Skeletal muscle satellite cell (primary cell): ENCODE results near the gene STX19.
"Not testable (repeated sequence)": the region's sequence is repeated elsewhere in the genome, so short reads cannot be mapped to it uniquely, and the experiment has no call there.

Experiments used
- H3K27me3 ChIP-seq: 2 replicates; pipeline ENCODE4 v1.7.0; 2013; ENCODE audit warnings: low read length; ENCODE audit not compliant: control insufficient read depth, insufficient read depth
- H3K36me3 ChIP-seq: 2 replicates; pipeline ENCODE4 v1.7.0; 2013; ENCODE audit warnings: mild to moderate bottlenecking, control low read depth, low read length; ENCODE audit not compliant: insufficient read depth
- H3K4me1 ChIP-seq: 2 replicates; pipeline ENCODE4 v1.7.0; 2013; ENCODE audit warnings: low read length; ENCODE audit not compliant: control insufficient read depth, insufficient read depth
- H3K4me2 ChIP-seq: 2 replicates; pipeline ENCODE4 v1.7.0; 2013; ENCODE audit warnings: mild to moderate bottlenecking, low read length
- H3K4me3 ChIP-seq: 2 replicates; pipeline ENCODE4 v1.7.0; 2013; ENCODE audit warnings: low read length
- H3K9ac ChIP-seq: 2 replicates; pipeline ENCODE4 v1.7.0; 2013; ENCODE audit warnings: mild to moderate bottlenecking, low read depth, low read length, moderate library complexity
- H3K9me3 ChIP-seq: replicated peaks from 2 replicates; pipeline ENCODE4 v1.7.0; 2013; ENCODE audit warnings: mild to moderate bottlenecking, control low read depth, low read length

The STX19 gene

GRCh38 chr3:93989241-93989640 lies 39.2 kb downstream of the STX19 start:
- no peak overlapping the region for H3K4me3 ChIP-seq
- H3K4me1 ChIP-seq, result peaks cover 19% of the 10 kb centered on the region

GRCh38 chr3:93988764-93989163 lies 39.6 kb downstream of the STX19 start:
- Histone ChIP-seq H3K9ac (no peak overlapping the region), H3K4me2 (peak overlapping the region; percentile 44), H3K4me1 (peaks cover 15% of the 10 kb centered on the region), H3K36me3 (no peaks in the 10 kb centered on the region), H3K27me3 (no peaks in the 10 kb centered on the region), H3K4me3 (no peak overlapping the region), H3K9me3 (no peaks in the 10 kb centered on the region)

More at GRCh38 chr3:93989241-93989640, 39.2 kb downstream of the STX19 start:
- H3K9me3 ChIP-seq, result no peaks in the 10 kb centered on the region
- H3K4me2 ChIP-seq, result no peak overlapping the region
- H3K36me3 ChIP-seq, result no peaks in the 10 kb centered on the region
- no peaks in the 10 kb centered on the region for H3K27me3 ChIP-seq
- no peak overlapping the region for H3K9ac ChIP-seq

GRCh38 chr3:93988283-93988682 lies 40.1 kb downstream of the STX19 start:
- Histone ChIP-seq H3K9me3 (no peaks in the 10 kb centered on the region), H3K4me1 (peaks cover 15% of the 10 kb centered on the region), H3K4me3 (no peak overlapping the region), H3K9ac (no peak overlapping the region), H3K36me3 (no peaks in the 10 kb centered on the region), H3K27me3 (no peaks in the 10 kb centered on the region), H3K4me2 (peak overlapping the region; percentile 44)

GRCh38 chr3:93984618-93985017 lies 43.8 kb downstream of the STX19 start:
- Histone ChIP-seq H3K9ac (no peak overlapping the region), H3K27me3 (no peaks in the 10 kb centered on the region), H3K4me1 (peaks cover 27% of the 10 kb centered on the region), H3K9me3 (no peaks in the 10 kb centered on the region), H3K4me3 (no peak overlapping the region), H3K4me2 (no peak overlapping the region), H3K36me3 (no peaks in the 10 kb centered on the region)

GRCh38 chr3:93983408-93983807 lies 45.0 kb downstream of the STX19 start:
- H3K4me1 ChIP-seq, result peaks cover 25% of the 10 kb centered on the region
- H3K4me2 ChIP-seq, result no peak overlapping the region
- H3K9ac ChIP-seq, result no peak overlapping the region
- H3K27me3 ChIP-seq, result no peaks in the 10 kb centered on the region
- H3K9me3 ChIP-seq, result no peaks in the 10 kb centered on the region
- H3K36me3 ChIP-seq, result no peaks in the 10 kb centered on the region
- no peak overlapping the region for H3K4me3 ChIP-seq

GRCh38 chr3:93981649-93982048 lies 46.7 kb downstream of the STX19 start:
- no peaks in the 10 kb centered on the region for H3K9me3 ChIP-seq
- H3K4me3 ChIP-seq, result no peak overlapping the region
- H3K36me3 ChIP-seq, result no peaks in the 10 kb centered on the region

GRCh38 chr3:93979850-93980676 lies 48.3 kb downstream of the STX19 start, which contains the start of gene ARL13B:
Gene ARL13B (plus strand): TSS chr3:93980155. CDS start chr3:93980424, 269 bp downstream.
- H3K9me3 ChIP-seq, result no peaks in the 10 kb centered on the region
- peak within 1 kb of the TSS; percentile 84 for H3K9ac ChIP-seq
- no peaks in the 10 kb centered on the region for H3K36me3 ChIP-seq
- peak within 1 kb of the TSS; percentile 86 for H3K4me2 ChIP-seq
- peaks cover 15% of the 10 kb centered on the region for H3K4me1 ChIP-seq
- H3K4me3 ChIP-seq, result peak within 1 kb of the TSS; percentile 81
- H3K27me3 ChIP-seq, result no peaks in the 10 kb centered on the region

More at GRCh38 chr3:93981649-93982048, 46.7 kb downstream of the STX19 start:
- Histone ChIP-seq H3K9ac (no peak overlapping the region), H3K4me1 (peaks cover 15% of the 10 kb centered on the region), H3K4me2 (peak overlapping the region; percentile 86), H3K27me3 (no peaks in the 10 kb centered on the region)

GRCh38 chr3:93973131-93974126 lies 55.0 kb downstream of the STX19 start, which contains the start of gene PROS1:
Gene PROS1 (minus strand): TSS chr3:93973896. CDS start chr3:93973749, 147 bp downstream.
- H3K9ac ChIP-seq, result peak within 1 kb of the TSS; percentile 81

GRCh38 chr3:93969997-93970396 lies 58.4 kb downstream of the STX19 start:
- H3K36me3 ChIP-seq, result peaks cover 4% of the 10 kb centered on the region

More at GRCh38 chr3:93973131-93974126, 55.0 kb downstream of the STX19 start, which contains the start of gene PROS1:
- H3K27me3 ChIP-seq, result no peaks in the 10 kb centered on the region
- no peaks in the 10 kb centered on the region for H3K36me3 ChIP-seq
- peak within 1 kb of the TSS; percentile 79 for H3K4me3 ChIP-seq
- H3K4me2 ChIP-seq, result peak within 1 kb of the TSS; percentile 94
- H3K9me3 ChIP-seq, result no peaks in the 10 kb centered on the region
- H3K4me1 ChIP-seq, result peaks cover 17% of the 10 kb centered on the region

GRCh38 chr3:93969443-93969842 lies 59.0 kb downstream of the STX19 start:
- H3K4me2 ChIP-seq, result no peak overlapping the region
- H3K9me3 ChIP-seq, result no peaks in the 10 kb centered on the region
- no peaks in the 10 kb centered on the region for H3K27me3 ChIP-seq
- H3K4me3 ChIP-seq, result no peak overlapping the region
- peaks cover 4% of the 10 kb centered on the region for H3K36me3 ChIP-seq
- no peak overlapping the region for H3K9ac ChIP-seq
- H3K4me1 ChIP-seq, result peaks cover 17% of the 10 kb centered on the region

More at GRCh38 chr3:93969997-93970396, 58.4 kb downstream of the STX19 start:
- no peak overlapping the region for H3K4me2 ChIP-seq
- no peak overlapping the region for H3K4me3 ChIP-seq
- no peaks in the 10 kb centered on the region for H3K27me3 ChIP-seq
- no peak overlapping the region for H3K9ac ChIP-seq
- H3K9me3 ChIP-seq, result no peaks in the 10 kb centered on the region
- H3K4me1 ChIP-seq, result peaks cover 17% of the 10 kb centered on the region

- H3K4me2 ChIP-seq, H3K36me3 ChIP-seq, H3K9me3 ChIP-seq, H3K27me3 ChIP-seq, H3K4me3 ChIP-seq, H3K9ac ChIP-seq: not testable (repeated sequence)
- peaks cover 16% of the 10 kb centered on the region for H3K4me1 ChIP-seq
Observed at GRCh38 chr3:93965106-93965505, 63.3 kb downstream of the STX19 start.
